OCI-LY3 (cell line): Measurements from ENCODE around the gene ANKRD44.

Experiments used
- H2AFZ ChIP-seq: fragments of 200-600, 300-600 bp; shearing (Covaris generic); 2 replicates; pipeline ENCODE4 v1.6.0; 2014; ENCODE audit warnings: antibody characterized with exemption, low read depth, low read length
- H3K27ac ChIP-seq: fragments of 200-600, 300-600 bp; sonication (generic); 2 replicates; pipeline ENCODE4 v1.5.1; 2014; ENCODE audit warnings: mild to moderate bottlenecking, low read length, moderate library complexity, mixed read lengths
- H3K27me3 ChIP-seq: fragments of 200-600, 300-600 bp; sonication (generic); 2 replicates; pipeline ENCODE4 v1.6.1; 2014; ENCODE audit warnings: low read depth, low read length, mixed read lengths
- H3K36me3 ChIP-seq: fragments of 200-600, 300-600 bp; sonication (generic); replicated peaks from 2 replicates; pipeline ENCODE3; 2014; ENCODE audit warnings: low read depth, low read length, mixed read lengths
- H3K4me1 ChIP-seq: fragments of 300-600, 200-600 bp; sonication (generic); 2 replicates; pipeline ENCODE4 v1.6.1; 2014; ENCODE audit warnings: low read length, mixed read lengths
- H3K4me2 ChIP-seq: fragments of 200-600, 300-600 bp; sonication (generic); 2 replicates; pipeline ENCODE4 v1.6.1; 2014; ENCODE audit warnings: low read length, mixed read lengths
- H3K4me3 ChIP-seq: fragments of 300-600, 200-600 bp; sonication (generic); 2 replicates; pipeline ENCODE4 v1.5.1; 2014; ENCODE audit warnings: antibody characterized with exemption, mild to moderate bottlenecking, low read length, moderate library complexity
- H3K79me2 ChIP-seq: fragments of 300-600, 200-600 bp; shearing (Covaris generic); 2 replicates; pipeline ENCODE4 v1.6.1; 2014; ENCODE audit warnings: mild to moderate bottlenecking, low read length, mixed read lengths
- H3K9ac ChIP-seq: fragments of 300-600, 200-600 bp; shearing (Covaris generic); 2 replicates; pipeline ENCODE4 v1.6.0; 2014; ENCODE audit warnings: mild to moderate bottlenecking, low read length, moderate library complexity
- H3K9me3 ChIP-seq: fragments of 200-600, 300-600 bp; shearing (Covaris generic); 2 replicates; pipeline ENCODE4 v1.6.1; 2014; ENCODE audit warnings: low read length, mixed read lengths; ENCODE audit not compliant: insufficient read depth
- H4K20me1 ChIP-seq: fragments of 200-600, 300-600 bp; sonication (generic); 2 replicates; pipeline ENCODE4 v1.6.1; 2016; ENCODE audit warnings: low read length, mixed read lengths; ENCODE audit not compliant: insufficient read depth
- CTCF ChIP-seq: fragments of 200-600, 300-600 bp; sonication (generic); IDR thresholded peaks from 2 replicates; pipeline ENCODE4 v1.5.1; 2014; ENCODE audit warnings: antibody characterized with exemption, low read length, low read depth
- EZH2phosphoT487 ChIP-seq: fragments of 200-600 bp; shearing (Covaris generic); IDR thresholded peaks from 2 replicates; pipeline ENCODE4 v1.6.1; 2018; ENCODE audit warnings: antibody characterized with exemption, mixed run types, low read depth

Gene ANKRD44

GRCh38 chr2:197159661-197160211 is 150.8 kb downstream of the ANKRD44 start:
- Histone ChIP-seq H3K9me3 (no peaks in the 10 kb centered on the region), H3K4me3 (no peak overlapping the region), H3K4me2 (no peak overlapping the region), H4K20me1 (no peaks in the 10 kb centered on the region), H3K36me3 (peaks cover 10% of the 10 kb centered on the region), H3K4me1 (peaks cover 27% of the 10 kb centered on the region), H3K27ac (no peak overlapping the region), H3K27me3 (no peaks in the 10 kb centered on the region), H3K79me2 (no peaks in the 10 kb centered on the region), H3K9ac (no peak overlapping the region), H2AFZ (no peak overlapping the region)
- no peak for TF ChIP-seq CTCF
- TF ChIP-seq EZH2phosphoT487 = no peak

- Histone ChIP-seq H3K4me3 (peak overlapping the region; percentile 20; the same call in 1 of the 2 replicates), H2AFZ (no peak overlapping the region)
Observed at GRCh38 chr2:197158591-197159550, 151.7 kb downstream of the ANKRD44 start.

GRCh38 chr2:197157879-197158537 is 152.6 kb downstream of the ANKRD44 start:
- H4K20me1 ChIP-seq = no peaks in the 10 kb centered on the region
- peaks cover 10% of the 10 kb centered on the region for H3K36me3 ChIP-seq
- H3K9me3 ChIP-seq = no peaks in the 10 kb centered on the region
- H3K27me3 ChIP-seq = no peaks in the 10 kb centered on the region
- peaks cover 43% of the 10 kb centered on the region for H3K4me1 ChIP-seq
- H2AFZ ChIP-seq = no peak overlapping the region
- peak overlapping the region; percentile 20; the same call in 1 of the 2 replicates for H3K4me3 ChIP-seq
- peak overlapping the region; percentile 48 for H3K4me2 ChIP-seq
- H3K27ac ChIP-seq = no peak overlapping the region
- no peaks in the 10 kb centered on the region for H3K79me2 ChIP-seq
- TF ChIP-seq CTCF = no peak
- TF ChIP-seq EZH2phosphoT487 = no peak
- H3K9ac ChIP-seq = no peak overlapping the region

More at GRCh38 chr2:197158591-197159550, 151.7 kb downstream of the ANKRD44 start:
- no peak overlapping the region for H3K9ac ChIP-seq
- H3K27ac ChIP-seq = no peak overlapping the region
- H4K20me1 ChIP-seq = no peaks in the 10 kb centered on the region
- no peaks in the 10 kb centered on the region for H3K27me3 ChIP-seq
- H3K9me3 ChIP-seq = no peaks in the 10 kb centered on the region
- TF ChIP-seq EZH2phosphoT487 (no peak), CTCF (no peak)
- H3K4me2 ChIP-seq = peak overlapping the region; percentile 48
- no peaks in the 10 kb centered on the region for H3K79me2 ChIP-seq
- peaks cover 10% of the 10 kb centered on the region for H3K36me3 ChIP-seq
- H3K4me1 ChIP-seq = peaks cover 34% of the 10 kb centered on the region

- Histone ChIP-seq H3K9ac (no peak overlapping the region), H3K4me3 (no peak overlapping the region), H3K27me3 (no peaks in the 10 kb centered on the region), H4K20me1 (no peaks in the 10 kb centered on the region), H3K79me2 (no peaks in the 10 kb centered on the region), H3K4me2 (peak overlapping the region; percentile 15; the same call in 1 of the 2 replicates), H3K9me3 (no peaks in the 10 kb centered on the region), H2AFZ (no peak overlapping the region), H3K27ac (no peak overlapping the region), H3K36me3 (peaks cover 10% of the 10 kb centered on the region), H3K4me1 (peaks cover 55% of the 10 kb centered on the region)
- TF ChIP-seq EZH2phosphoT487 (no peak), CTCF (no peak)
Observed at GRCh38 chr2:197156771-197157170, 153.8 kb downstream of the ANKRD44 start.
